WI38 (cell line): Measurements from ENCODE around the gene SSNA1.

Experiments used
- H3K4me3 ChIP-seq: 2 replicates; pipeline ENCODE4 v1.5.1; 2011; ENCODE audit warnings: low read depth, mild to moderate bottlenecking, control low read depth, low read length
- TF ChIP-seq, protein P1 (sequence below): IDR thresholded peaks from 2 replicates; pipeline ENCODE4 v1.5.1; 2012; ENCODE audit warnings: low read depth, mild to moderate bottlenecking, control low read depth, low read length

SSNA1 gene

DNA sequence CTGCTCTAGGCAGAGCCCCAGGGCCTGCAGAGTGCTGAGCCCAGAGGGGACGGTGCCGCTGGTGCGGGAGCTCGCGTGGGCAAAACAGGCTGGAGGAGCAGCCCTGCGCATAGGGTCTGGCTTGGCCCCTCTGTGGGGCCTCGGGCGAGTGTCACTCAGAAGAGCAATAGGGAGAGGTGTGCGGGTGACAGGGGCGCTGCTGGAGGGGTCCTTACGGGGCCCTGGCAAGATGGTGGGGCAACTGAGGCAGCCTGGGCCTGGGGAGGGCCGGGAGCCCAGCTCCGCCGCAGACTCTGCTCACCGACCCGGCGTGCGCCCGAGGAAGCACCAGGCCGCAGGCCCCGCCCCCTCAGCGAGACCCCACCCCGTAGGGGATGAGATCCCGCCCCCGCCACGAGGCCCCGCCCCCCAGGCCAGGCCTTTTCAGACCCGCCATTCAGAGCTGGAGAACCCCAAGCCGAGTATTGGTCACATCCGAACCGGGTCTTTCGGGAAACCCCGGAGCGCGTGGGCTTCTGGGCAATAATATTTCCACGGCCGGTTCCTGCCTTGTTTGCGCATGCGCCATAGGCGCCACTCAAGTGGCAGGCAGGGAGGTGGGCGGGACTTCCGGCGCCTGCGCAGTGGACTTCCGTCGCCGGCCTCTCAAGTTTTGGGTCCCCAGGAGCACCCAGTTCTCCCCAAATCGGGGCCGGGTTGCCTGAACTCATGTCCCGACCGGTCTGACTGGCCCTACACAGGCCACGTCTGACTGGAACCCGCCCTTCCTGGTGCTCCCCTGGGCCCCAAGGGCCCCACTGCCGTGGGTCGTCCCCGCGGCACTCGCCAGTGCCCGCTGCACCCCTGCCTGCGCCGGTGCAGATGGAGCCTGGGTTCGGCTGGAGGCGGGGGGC is 34.8 kb downstream of the SSNA1 start:
- TF ChIP-seq, protein P1, sequence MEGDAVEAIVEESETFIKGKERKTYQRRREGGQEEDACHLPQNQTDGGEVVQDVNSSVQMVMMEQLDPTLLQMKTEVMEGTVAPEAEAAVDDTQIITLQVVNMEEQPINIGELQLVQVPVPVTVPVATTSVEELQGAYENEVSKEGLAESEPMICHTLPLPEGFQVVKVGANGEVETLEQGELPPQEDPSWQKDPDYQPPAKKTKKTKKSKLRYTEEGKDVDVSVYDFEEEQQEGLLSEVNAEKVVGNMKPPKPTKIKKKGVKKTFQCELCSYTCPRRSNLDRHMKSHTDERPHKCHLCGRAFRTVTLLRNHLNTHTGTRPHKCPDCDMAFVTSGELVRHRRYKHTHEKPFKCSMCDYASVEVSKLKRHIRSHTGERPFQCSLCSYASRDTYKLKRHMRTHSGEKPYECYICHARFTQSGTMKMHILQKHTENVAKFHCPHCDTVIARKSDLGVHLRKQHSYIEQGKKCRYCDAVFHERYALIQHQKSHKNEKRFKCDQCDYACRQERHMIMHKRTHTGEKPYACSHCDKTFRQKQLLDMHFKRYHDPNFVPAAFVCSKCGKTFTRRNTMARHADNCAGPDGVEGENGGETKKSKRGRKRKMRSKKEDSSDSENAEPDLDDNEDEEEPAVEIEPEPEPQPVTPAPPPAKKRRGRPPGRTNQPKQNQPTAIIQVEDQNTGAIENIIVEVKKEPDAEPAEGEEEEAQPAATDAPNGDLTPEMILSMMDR: no peak
- peak overlapping the region; percentile 79 for H3K4me3 ChIP-seq

DNA sequence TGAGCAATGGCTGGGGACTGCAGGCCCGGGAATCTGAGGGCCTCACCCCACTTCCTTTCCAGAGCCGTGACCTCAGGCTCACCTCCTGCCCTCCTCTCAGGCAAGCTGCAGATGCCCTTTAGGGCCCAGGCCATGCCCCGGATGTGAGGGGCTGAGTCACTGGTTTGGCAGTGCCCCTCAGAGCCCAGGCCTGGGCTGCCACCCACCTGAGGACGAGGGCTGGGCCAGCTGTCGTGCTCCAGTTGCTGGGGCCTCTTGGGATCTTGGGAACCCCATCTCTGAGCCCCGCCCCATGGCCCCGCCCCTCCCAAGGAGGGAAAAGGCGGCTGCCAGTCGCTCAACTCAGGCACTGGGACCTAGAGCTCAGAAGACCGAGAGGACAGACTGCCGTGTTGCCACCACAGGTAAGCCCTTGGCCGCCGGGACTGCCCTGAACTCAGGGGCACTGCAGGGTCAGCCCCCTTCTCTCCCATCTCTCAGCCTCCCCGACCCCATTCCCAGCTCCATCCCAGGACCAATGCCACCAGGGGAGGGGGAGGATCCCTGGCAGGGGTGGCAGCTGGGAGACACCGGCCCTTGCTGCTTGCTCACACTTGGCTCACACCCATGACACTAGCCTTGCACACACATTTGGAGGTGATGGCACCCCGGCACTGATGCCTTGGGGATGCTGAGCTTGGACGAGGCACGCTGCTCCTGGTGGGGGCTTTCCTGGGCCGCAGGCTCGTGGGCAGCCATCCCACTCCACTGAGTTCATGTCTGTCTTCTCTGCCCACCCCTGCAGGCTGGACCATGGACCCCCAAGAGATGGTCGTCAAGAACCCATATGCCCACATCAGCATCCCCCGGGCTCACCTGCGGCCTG is 36.6 kb downstream of the SSNA1 start, which contains the start of gene CYSRT1:
TSS of gene CYSRT1 (plus strand) at position 345 of the 865 bp plus-strand sequence. CDS start at position 793, 448 bp downstream.
- peak within 1 kb of the TSS; percentile 79 for H3K4me3 ChIP-seq
- TF ChIP-seq, protein P1: no peak

DNA sequence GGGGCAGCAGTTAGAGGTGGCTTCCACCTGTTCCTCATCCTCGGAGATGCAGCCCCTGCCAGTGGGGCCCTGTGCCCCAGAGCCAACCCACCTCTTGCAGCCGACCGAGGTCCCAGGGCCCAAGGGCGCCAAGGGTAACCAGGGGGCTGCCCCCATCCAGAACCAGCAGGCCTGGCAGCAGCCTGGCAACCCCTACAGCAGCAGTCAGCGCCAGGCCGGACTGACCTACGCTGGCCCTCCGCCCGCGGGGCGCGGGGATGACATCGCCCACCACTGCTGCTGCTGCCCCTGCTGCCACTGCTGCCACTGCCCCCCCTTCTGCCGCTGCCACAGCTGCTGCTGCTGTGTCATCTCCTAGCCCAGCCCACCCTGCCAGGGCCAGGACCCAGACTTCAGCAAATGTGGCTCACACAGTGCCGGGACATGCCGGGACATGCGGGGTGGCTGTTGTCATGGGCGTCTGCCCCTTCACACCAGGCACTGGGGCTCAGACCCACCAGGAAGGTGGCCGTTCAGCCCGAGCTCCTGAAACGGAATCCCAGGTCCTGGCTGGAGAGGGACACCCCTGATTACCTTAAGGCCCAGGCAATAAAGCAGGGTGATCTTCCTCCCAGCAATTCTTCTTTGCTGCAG is 37.3 kb downstream of the SSNA1 start:
- no peak overlapping the region for H3K4me3 ChIP-seq

DNA sequence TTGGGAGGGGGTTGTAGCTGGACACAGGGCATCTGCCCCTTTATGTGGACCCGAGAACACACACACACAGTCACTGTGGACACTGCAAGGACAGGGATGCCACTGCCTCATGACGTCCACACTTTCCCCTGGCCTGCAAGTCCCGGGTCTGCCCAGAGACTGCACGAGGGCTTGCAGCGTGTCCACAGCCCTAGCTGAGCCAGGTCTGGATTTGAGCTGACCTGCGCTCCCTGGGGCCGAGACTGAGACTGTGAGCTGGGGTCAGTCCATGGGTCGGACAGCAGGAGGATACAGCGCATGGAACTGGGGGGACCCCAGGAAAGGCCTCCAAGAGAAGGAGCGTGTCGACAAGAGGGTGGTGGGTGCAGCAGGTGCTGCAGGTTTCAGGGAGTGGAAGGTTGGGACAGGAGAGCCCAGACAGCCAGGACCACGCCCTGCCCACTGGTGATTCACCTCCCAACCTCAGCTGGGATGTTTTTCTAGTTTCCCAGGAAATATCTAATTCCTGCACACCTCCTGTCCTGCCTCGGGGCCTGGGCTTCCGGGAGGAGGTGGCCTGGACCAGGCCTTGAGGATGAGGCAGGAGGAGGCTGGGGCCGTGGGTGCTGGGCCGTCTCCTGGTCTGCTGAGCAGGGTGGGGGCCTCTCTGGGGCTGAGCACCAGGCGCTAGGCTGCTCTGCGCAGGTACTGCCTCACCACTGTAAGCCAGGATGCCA is 38.0 kb downstream of the SSNA1 start:
- TF ChIP-seq, protein P1: no peak
- H3K4me3 ChIP-seq: no peak overlapping the region

More for the DNA sequence above, 37.3 kb downstream of the SSNA1 start:
- TF ChIP-seq, protein P1: no peak

DNA sequence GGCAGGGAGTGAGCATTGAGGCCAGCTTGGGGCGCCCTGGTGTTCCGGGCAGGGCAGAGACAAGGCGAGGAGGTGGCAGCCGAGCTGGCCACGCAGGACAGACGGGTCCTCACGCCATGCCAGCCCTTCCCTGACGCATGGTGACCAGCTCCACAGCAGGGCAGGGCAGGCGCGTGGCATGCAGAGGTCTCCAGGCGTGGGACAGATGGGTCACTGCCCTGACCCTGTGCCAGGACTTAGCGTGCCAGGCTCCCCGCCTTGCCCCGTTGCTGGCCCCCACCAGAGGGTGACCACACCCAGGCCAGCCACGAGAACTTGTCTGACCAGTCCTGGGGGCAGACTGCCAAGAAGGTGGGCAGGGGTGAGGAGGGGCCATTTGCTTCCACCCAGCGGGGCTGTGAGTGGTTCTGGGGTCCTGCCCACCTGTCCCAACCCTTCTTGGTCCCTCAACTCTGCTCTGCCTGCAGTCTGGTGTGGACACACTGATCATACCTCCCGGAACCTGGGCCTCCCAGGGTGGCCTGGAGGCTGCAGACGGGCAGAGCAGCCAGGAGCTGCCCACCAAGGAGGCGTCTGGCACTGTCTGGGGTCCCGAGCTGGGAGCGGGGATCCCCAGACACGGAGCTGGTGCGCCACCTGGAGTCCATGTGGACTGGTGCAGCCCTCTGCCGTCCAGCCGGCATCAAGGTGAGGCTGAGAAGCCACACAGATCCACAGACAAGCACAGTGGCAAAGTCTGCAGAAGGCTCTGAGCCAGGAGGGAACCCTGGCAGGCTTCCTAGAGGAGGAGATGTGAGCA is 38.8 kb downstream of the SSNA1 start, which contains the start of gene RNF224:
TSS of gene RNF224 (plus strand) at position 449 of the 799 bp plus-strand sequence. CDS start 834 bp downstream, outside the sequence.
- no peak within 1 kb of the TSS for H3K4me3 ChIP-seq
- TF ChIP-seq, protein P1: peak; percentile 85

DNA sequence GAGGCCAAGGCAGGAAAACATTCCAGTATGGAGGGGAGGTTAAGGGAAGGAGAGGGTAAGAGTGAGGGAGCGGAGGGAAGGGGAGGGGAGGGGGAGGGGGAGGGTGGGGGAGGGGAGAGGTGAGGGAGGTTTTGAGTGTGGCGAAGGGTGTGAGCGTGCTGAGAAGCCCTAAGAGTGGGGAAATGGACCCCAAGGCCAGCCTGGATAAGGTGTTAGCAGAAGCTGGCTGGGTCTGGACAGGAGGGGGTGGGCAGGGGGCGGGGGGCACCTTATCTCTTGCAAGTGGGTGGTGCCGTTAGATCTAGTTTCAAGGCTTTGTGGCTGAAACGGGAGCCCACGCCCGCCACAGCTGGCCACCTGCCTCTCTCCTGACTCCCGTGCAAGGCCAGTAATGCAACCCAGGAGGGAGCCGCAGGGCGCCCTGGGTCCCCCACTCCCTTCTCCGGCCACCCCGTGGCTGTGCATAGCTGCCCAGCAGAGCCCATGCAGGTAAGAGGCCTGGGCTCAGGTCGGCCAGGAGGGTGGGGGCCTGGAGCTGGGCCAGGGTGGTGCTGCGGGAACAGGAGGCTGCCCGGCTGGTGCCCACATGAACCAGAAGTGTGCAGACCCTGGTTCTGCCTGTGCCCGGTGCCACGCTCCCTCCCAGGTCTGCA is 39.5 kb downstream of the SSNA1 start:
- H3K4me3 ChIP-seq: no peak overlapping the region
- TF ChIP-seq, protein P1: no peak
